H9 (cell line): ENCODE data around the gene MARVELD1. TPM values are rescaled to one million over a fixed set of nuclear protein-coding genes. Genes with fewer than 3 reads are reported as not detected.

Experiments used
- DNase-seq: peaks from one replicate; pipeline ENCODE4 v3.0.0-alpha.2; 2017
- H2AFZ ChIP-seq: one replicate; pipeline ENCODE4 v1.6.1; 2013; ENCODE audit warnings: mild to moderate bottlenecking, low read length, control low read depth, moderate library complexity
- H2AK5ac ChIP-seq: 2 replicates; pipeline ENCODE4 v1.6.1; 2013; ENCODE audit warnings: low read length, control low read depth, mixed read lengths; ENCODE audit not compliant: insufficient read length
- H2BK120ac ChIP-seq: one replicate; pipeline ENCODE4 v1.6.1; 2013; ENCODE audit warnings: low read depth, mild to moderate bottlenecking, low read length, control low read depth, inconsistent platforms; ENCODE audit not compliant: poor library complexity, severe bottlenecking
- H2BK12ac ChIP-seq: 2 replicates; pipeline ENCODE4 v1.6.1; 2013; ENCODE audit warnings: low read length, control low read depth, mixed read lengths, low read depth; ENCODE audit not compliant: insufficient read length
- H2BK15ac ChIP-seq: 2 replicates; pipeline ENCODE4 v1.6.1; 2013; ENCODE audit warnings: low read depth, low read length, control low read depth
- H2BK20ac ChIP-seq: one replicate; pipeline ENCODE4 v1.6.1; 2013; ENCODE audit warnings: low read depth, mild to moderate bottlenecking, low read length, control low read depth, inconsistent platforms; ENCODE audit not compliant: poor library complexity, severe bottlenecking
- H2BK5ac ChIP-seq: 2 replicates; pipeline ENCODE4 v1.6.1; 2013; ENCODE audit warnings: low read length, control low read depth, mixed read lengths; ENCODE audit not compliant: insufficient read length
- H3K14ac ChIP-seq: 2 replicates; pipeline ENCODE4 v1.6.1; 2013; ENCODE audit warnings: low read length, control low read depth; ENCODE audit not compliant: insufficient read depth
- H3K18ac ChIP-seq: 2 replicates; pipeline ENCODE4 v1.6.1; 2013; ENCODE audit warnings: low read depth, mild to moderate bottlenecking, mixed read lengths, low read length, control low read depth; ENCODE audit not compliant: insufficient read length
- H3K23ac ChIP-seq: 2 replicates; pipeline ENCODE4 v1.6.1; 2013; ENCODE audit warnings: low read length, control low read depth, mixed read lengths, low read depth; ENCODE audit not compliant: insufficient read length
- H3K23me2 ChIP-seq: 2 replicates; pipeline ENCODE4 v1.6.1; 2013; ENCODE audit warnings: low read depth, mild to moderate bottlenecking, mixed read lengths, low read length, control low read depth; ENCODE audit not compliant: insufficient read length, poor library complexity, severe bottlenecking
- H3K27ac ChIP-seq: 2 replicates; pipeline ENCODE4 v1.5.1; 2013; ENCODE audit warnings: low read length, control low read depth, mixed read lengths, low read depth; ENCODE audit not compliant: insufficient read length
- H3K27me3 ChIP-seq: 2 replicates; pipeline ENCODE4 v1.6.1; 2013; ENCODE audit warnings: low read length, control low read depth, inconsistent platforms; ENCODE audit not compliant: insufficient read depth
- H3K4ac ChIP-seq: 2 replicates; pipeline ENCODE4 v1.6.1; 2013; ENCODE audit warnings: low read depth, mild to moderate bottlenecking, control low read depth, inconsistent platforms, low read length, moderate library complexity
- H3K4me1 ChIP-seq: 2 replicates; pipeline ENCODE4 v1.6.1; 2013; ENCODE audit warnings: low read length, control low read depth, inconsistent platforms; ENCODE audit not compliant: insufficient read depth
- H3K4me2 ChIP-seq: 2 replicates; pipeline ENCODE4 v1.6.1; 2013; ENCODE audit warnings: low read length, control low read depth, mixed read lengths; ENCODE audit not compliant: insufficient read length, insufficient read depth
- H3K56ac ChIP-seq: 2 replicates; pipeline ENCODE4 v1.6.1; 2013; ENCODE audit warnings: low read depth, mild to moderate bottlenecking, mixed read lengths, low read length, control low read depth; ENCODE audit not compliant: insufficient read length
- H3K79me1 ChIP-seq: 2 replicates; pipeline ENCODE4 v1.6.1; 2013; ENCODE audit warnings: low read depth, mild to moderate bottlenecking, moderate library complexity, low read length, control low read depth, inconsistent platforms; ENCODE audit not compliant: insufficient read depth, poor library complexity, severe bottlenecking
- H3K79me2 ChIP-seq: 2 replicates; pipeline ENCODE4 v1.6.1; 2013; ENCODE audit warnings: low read length, control low read depth, inconsistent platforms; ENCODE audit not compliant: insufficient read depth
- H3K9ac ChIP-seq: 2 replicates; pipeline ENCODE4 v1.6.1; 2013; ENCODE audit warnings: low read length, control low read depth, mixed read lengths; ENCODE audit not compliant: insufficient read length; ENCODE audit errors: extremely low read depth
- H3K9me3 ChIP-seq: one replicate; pipeline ENCODE4 v1.6.1; 2013; ENCODE audit warnings: low read depth, low read length, inconsistent platforms; ENCODE audit not compliant: control insufficient read depth
- H3T11ph ChIP-seq: one replicate; pipeline ENCODE4 v1.6.1; 2013; ENCODE audit warnings: mild to moderate bottlenecking, low read length, control low read depth, inconsistent platforms
- H4K20me1 ChIP-seq: one replicate; pipeline ENCODE4 v1.6.1; 2013; ENCODE audit not compliant: control insufficient read depth, insufficient read length, insufficient read depth
- H4K5ac ChIP-seq: 2 replicates; pipeline ENCODE4 v1.6.1; 2013; ENCODE audit warnings: low read depth, mild to moderate bottlenecking, mixed read lengths, low read length, control low read depth; ENCODE audit not compliant: insufficient read length
- H4K8ac ChIP-seq: replicated peaks from 2 replicates; pipeline ENCODE4 v1.6.1; 2013; ENCODE audit warnings: low read length, control low read depth, mixed read lengths, low read depth; ENCODE audit not compliant: insufficient read length
- H4K91ac ChIP-seq: 2 replicates; pipeline ENCODE4 v1.6.1; 2013; ENCODE audit warnings: low read depth, mild to moderate bottlenecking, moderate library complexity, mixed read lengths, low read length, control low read depth; ENCODE audit not compliant: insufficient read length
- H3K27ac Mint-ChIP-seq, 3 experiments: 2 replicates in 2 of 3; 3 replicates in 1 of 3; pipeline ENCODE4 v1.8.0; 2020 to 2021; ENCODE audit warnings: mixed read lengths in 3 of 3, mild to moderate bottlenecking in 1 of 3, moderate library complexity in 1 of 3
- H3K27me3 Mint-ChIP-seq: 2 replicates; pipeline ENCODE4 v1.8.0; 2021; ENCODE audit warnings: low read depth, mild to moderate bottlenecking, moderate library complexity, mixed read lengths
- H3K36me3 Mint-ChIP-seq, 3 experiments: 2 replicates in 2 of 3; 3 replicates in 1 of 3; pipeline ENCODE4 v1.8.0; 2020 to 2021; ENCODE audit warnings: low read depth in 3 of 3, mixed read lengths in 3 of 3; ENCODE audit not compliant: insufficient read depth in 1 of 3
- H3K4me1 Mint-ChIP-seq, 2 experiments: 2 replicates each; pipeline ENCODE4 v1.8.0; 2020; ENCODE audit warnings: mixed read lengths in 2 of 2
- H3K4me3 Mint-ChIP-seq, 2 experiments: 2 replicates in 1 of 2; 3 replicates in 1 of 2; pipeline ENCODE4 v1.8.0; 2020 to 2021; ENCODE audit warnings: mild to moderate bottlenecking in 2 of 2, mixed read lengths in 2 of 2, moderate library complexity in 1 of 2
- H3K9me3 Mint-ChIP-seq, 2 experiments: 2 replicates in 1 of 2; 3 replicates in 1 of 2; pipeline ENCODE4 v1.8.0; 2020; ENCODE audit warnings: mild to moderate bottlenecking in 2 of 2, mixed read lengths in 2 of 2, moderate library complexity in 1 of 2
- WGBS: extraction: QIAGEN DNeasy Blood & Tissue Kit; methylation state at CpG from one replicate; pipeline ENCODE4 v1.1.7; 2013; ENCODE audit warnings: missing lambda C conversion rate, low lambda C conversion rate, mixed read lengths; ENCODE audit not compliant: insufficient read length; ENCODE audit errors: extremely low coverage; 5-methylcytosine and 5-hydroxymethylcytosine counted together
- total RNA-seq: library from RNA; stranded (reverse); gene quantifications from 2 replicates; pipeline ENCODE4 v1.2.1, GENCODE V29; 2021
- TF ChIP-seq, protein P1 (sequence below): fragments of 200-600 bp; sonication (generic); conservative IDR thresholded peaks from 3 replicates; pipeline ENCODE4 v1.8.0; 2021; ENCODE audit warnings: antibody characterized with exemption, mild to moderate bottlenecking

The MARVELD1 gene
- total RNA-seq, 1 experiment from 2014 or later = 26.7 TPM

GRCh38 chr10:97734021-97734420 is 20.5 kb downstream of the MARVELD1 start:
- TF ChIP-seq, protein P1, sequence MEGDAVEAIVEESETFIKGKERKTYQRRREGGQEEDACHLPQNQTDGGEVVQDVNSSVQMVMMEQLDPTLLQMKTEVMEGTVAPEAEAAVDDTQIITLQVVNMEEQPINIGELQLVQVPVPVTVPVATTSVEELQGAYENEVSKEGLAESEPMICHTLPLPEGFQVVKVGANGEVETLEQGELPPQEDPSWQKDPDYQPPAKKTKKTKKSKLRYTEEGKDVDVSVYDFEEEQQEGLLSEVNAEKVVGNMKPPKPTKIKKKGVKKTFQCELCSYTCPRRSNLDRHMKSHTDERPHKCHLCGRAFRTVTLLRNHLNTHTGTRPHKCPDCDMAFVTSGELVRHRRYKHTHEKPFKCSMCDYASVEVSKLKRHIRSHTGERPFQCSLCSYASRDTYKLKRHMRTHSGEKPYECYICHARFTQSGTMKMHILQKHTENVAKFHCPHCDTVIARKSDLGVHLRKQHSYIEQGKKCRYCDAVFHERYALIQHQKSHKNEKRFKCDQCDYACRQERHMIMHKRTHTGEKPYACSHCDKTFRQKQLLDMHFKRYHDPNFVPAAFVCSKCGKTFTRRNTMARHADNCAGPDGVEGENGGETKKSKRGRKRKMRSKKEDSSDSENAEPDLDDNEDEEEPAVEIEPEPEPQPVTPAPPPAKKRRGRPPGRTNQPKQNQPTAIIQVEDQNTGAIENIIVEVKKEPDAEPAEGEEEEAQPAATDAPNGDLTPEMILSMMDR = no peak
- H2BK12ac ChIP-seq = no peak overlapping the region
- no peak overlapping the region for H3K9ac ChIP-seq
- H4K20me1 ChIP-seq = no peaks in the 10 kb centered on the region
- H3K18ac ChIP-seq = no peak overlapping the region
- H2BK15ac ChIP-seq = no peak overlapping the region
- peaks cover 5% of the 10 kb centered on the region; the same call in 1 of the 2 replicates for H3K79me2 ChIP-seq
- no peak overlapping the region for H4K8ac ChIP-seq
- no peak for DNase-seq
- H3K79me1 ChIP-seq = peaks cover 7% of the 10 kb centered on the region
- Mint-ChIP-seq H3K9me3 (peaks cover 15 to 16% of the 10 kb centered on the region in 2 experiments), H3K4me3 (no peak overlapping the region), H3K4me1 (peaks cover 8 to 12% of the 10 kb centered on the region in 2 experiments), H3K36me3 (peaks cover 15 to 20% (median 18%) of the 10 kb centered on the region in 3 experiments), H3K27me3 (peaks cover 33% of the 10 kb centered on the region), H3K27ac (no peak overlapping the region)
- H3K23me2 ChIP-seq = peaks cover 7% of the 10 kb centered on the region
- no peak overlapping the region for H3K4ac ChIP-seq
- WGBS = no CpG with 5 or more reads among the region's 6 CpGs
- H3T11ph ChIP-seq = no peak overlapping the region
- no peak overlapping the region for H2BK5ac ChIP-seq
- peaks cover 17% of the 10 kb centered on the region; the same call in 1 of the 2 replicates for H3K27me3 ChIP-seq
- no peak overlapping the region for H3K23ac ChIP-seq
- no peak overlapping the region for H4K91ac ChIP-seq
- H3K4me1 ChIP-seq = no peaks in the 10 kb centered on the region
- H3K27ac ChIP-seq = no peak overlapping the region
- H3K9me3 ChIP-seq = peaks cover 4% of the 10 kb centered on the region
- H2BK120ac ChIP-seq = no peak overlapping the region
- no peak overlapping the region for H2BK20ac ChIP-seq
- no peak overlapping the region for H2AFZ ChIP-seq
- H3K56ac ChIP-seq = no peak overlapping the region
- H3K4me2 ChIP-seq = no peak overlapping the region
- H2AK5ac ChIP-seq = no peak overlapping the region
- no peak overlapping the region for H4K5ac ChIP-seq
- H3K14ac ChIP-seq = no peak overlapping the region
